Muscle layer of colon (tissue), 2 donors: ENCODE measurements around the gene PARD3B.

Experiments
- H3K27ac ChIP-seq: one replicate; pipeline ENCODE4 v1.7.0; 2013; ENCODE audit warnings: low read depth, mild to moderate bottlenecking, low read length, moderate library complexity
- H3K27me3 ChIP-seq, 2 donors: one replicate each; pipeline ENCODE4 v1.7.0; 2013; ENCODE audit warnings: low read length in 2 of 2, mild to moderate bottlenecking in 2 of 2; ENCODE audit not compliant: insufficient read depth in 2 of 2, control insufficient read depth in 1 of 2
- H3K36me3 ChIP-seq: one replicate; pipeline ENCODE4 v1.7.0; 2013; ENCODE audit warnings: mild to moderate bottlenecking, low read length; ENCODE audit not compliant: insufficient read depth
- H3K4me1 ChIP-seq: one replicate; pipeline ENCODE4 v1.7.0; 2013; ENCODE audit warnings: mild to moderate bottlenecking, low read length; ENCODE audit not compliant: insufficient read depth
- H3K4me3 ChIP-seq, 2 donors: one replicate each; pipeline ENCODE4 v1.7.0; 2013; ENCODE audit warnings: low read length in 2 of 2, low read depth in 1 of 2, mild to moderate bottlenecking in 1 of 2, moderate library complexity in 1 of 2
- H3K9ac ChIP-seq: one replicate; pipeline ENCODE4 v1.7.0; 2013; ENCODE audit warnings: low read length
- H3K9me3 ChIP-seq: one replicate; pipeline ENCODE4 v1.7.0; 2013; ENCODE audit warnings: mild to moderate bottlenecking, low read length
- donor health status: abdominal sarcoma.
- donor health status: Adenocarcinoma of cecum.

PARD3B gene

GRCh38 chr2:204571911-204572310 is 26.6 kb downstream of the PARD3B start:
- Histone ChIP-seq H3K27me3 (no peaks in the 10 kb centered on the region), H3K9me3 (no peaks in the 10 kb centered on the region), H3K27ac (no peak overlapping the region), H3K9ac (no peak overlapping the region), H3K4me1 (peaks cover 19% of the 10 kb centered on the region), H3K4me3 (no peak overlapping the region), H3K36me3 (no peaks in the 10 kb centered on the region)

GRCh38 chr2:204573221-204573620 is 27.9 kb downstream of the PARD3B start:
- Histone ChIP-seq H3K9me3 (no peaks in the 10 kb centered on the region), H3K27ac (no peak overlapping the region), H3K36me3 (no peaks in the 10 kb centered on the region), H3K4me3 (no peak overlapping the region), H3K4me1 (peaks cover 19% of the 10 kb centered on the region), H3K9ac (no peak overlapping the region), H3K27me3 (no peaks in the 10 kb centered on the region)

- Histone ChIP-seq H3K4me3 (no peak overlapping the region), H3K36me3 (no peaks in the 10 kb centered on the region), H3K9ac (no peak overlapping the region), H3K27ac (no peak overlapping the region), H3K27me3 (no peaks in the 10 kb centered on the region), H3K4me1 (peaks cover 19% of the 10 kb centered on the region), H3K9me3 (no peaks in the 10 kb centered on the region)
These were observed 29.2 kb downstream of the PARD3B start for GRCh38 chr2:204574486-204574885.

GRCh38 chr2:204575463-204575862 is 30.2 kb downstream of the PARD3B start:
- Histone ChIP-seq H3K9ac (no peak overlapping the region), H3K9me3 (no peaks in the 10 kb centered on the region), H3K4me3 (no peak overlapping the region), H3K4me1 (peaks cover 11% of the 10 kb centered on the region), H3K36me3 (no peaks in the 10 kb centered on the region), H3K27ac (no peak overlapping the region), H3K27me3 (no peaks in the 10 kb centered on the region)

GRCh38 chr2:204576362-204576979 is 31.2 kb downstream of the PARD3B start:
- Histone ChIP-seq H3K9ac (no peak overlapping the region), H3K4me3 (no peak overlapping the region), H3K36me3 (no peaks in the 10 kb centered on the region), H3K27ac (no peak overlapping the region), H3K9me3 (no peaks in the 10 kb centered on the region), H3K4me1 (peaks cover 11% of the 10 kb centered on the region), H3K27me3 (no peaks in the 10 kb centered on the region)

- H3K36me3 ChIP-seq = no peaks in the 10 kb centered on the region
- no peak overlapping the region for H3K4me3 ChIP-seq
- H3K9me3 ChIP-seq = no peaks in the 10 kb centered on the region
- no peaks in the 10 kb centered on the region for H3K27me3 ChIP-seq
- H3K9ac ChIP-seq = no peak overlapping the region
- no peaks in the 10 kb centered on the region for H3K4me1 ChIP-seq
- no peak overlapping the region for H3K27ac ChIP-seq
These were observed 33.8 kb downstream of the PARD3B start for GRCh38 chr2:204578928-204579598.

GRCh38 chr2:204581946-204582345 is 36.7 kb downstream of the PARD3B start:
- Histone ChIP-seq H3K27ac (no peak overlapping the region), H3K9ac (no peak overlapping the region)

GRCh38 chr2:204583773-204584172 is 38.5 kb downstream of the PARD3B start:
- Histone ChIP-seq H3K4me3 (no peak overlapping the region), H3K27me3 (no peaks in the 10 kb centered on the region), H3K9ac (no peak overlapping the region), H3K36me3 (no peaks in the 10 kb centered on the region), H3K4me1 (no peaks in the 10 kb centered on the region), H3K27ac (no peak overlapping the region), H3K9me3 (no peaks in the 10 kb centered on the region)

More at GRCh38 chr2:204581946-204582345, 36.7 kb downstream of the PARD3B start:
- H3K4me1 ChIP-seq = no peaks in the 10 kb centered on the region
- H3K27me3 ChIP-seq = no peaks in the 10 kb centered on the region
- no peaks in the 10 kb centered on the region for H3K9me3 ChIP-seq
- H3K36me3 ChIP-seq = no peaks in the 10 kb centered on the region
- H3K4me3 ChIP-seq = no peak overlapping the region

GRCh38 chr2:204585930-204586329 is 40.7 kb downstream of the PARD3B start:
- Histone ChIP-seq H3K4me3 (no peak overlapping the region), H3K4me1 (no peaks in the 10 kb centered on the region), H3K27ac (no peak overlapping the region), H3K9ac (no peak overlapping the region), H3K36me3 (no peaks in the 10 kb centered on the region), H3K27me3 (no peaks in the 10 kb centered on the region), H3K9me3 (no peaks in the 10 kb centered on the region)

- no peak overlapping the region for H3K4me3 ChIP-seq
- H3K9me3 ChIP-seq = no peaks in the 10 kb centered on the region
- no peaks in the 10 kb centered on the region for H3K36me3 ChIP-seq
- no peaks in the 10 kb centered on the region for H3K27me3 ChIP-seq
- H3K27ac ChIP-seq = no peak overlapping the region
- no peaks in the 10 kb centered on the region for H3K4me1 ChIP-seq
- no peak overlapping the region for H3K9ac ChIP-seq
These were observed 41.3 kb downstream of the PARD3B start for GRCh38 chr2:204586444-204587180.

GRCh38 chr2:204590063-204590462 is 44.8 kb downstream of the PARD3B start:
- H3K27ac ChIP-seq = no peak overlapping the region

More at GRCh38 chr2:204590063-204590462, 44.8 kb downstream of the PARD3B start:
- H3K9ac ChIP-seq = no peak overlapping the region
- H3K27me3 ChIP-seq = no peaks in the 10 kb centered on the region
- no peak overlapping the region for H3K4me3 ChIP-seq
- H3K4me1 ChIP-seq = peaks cover 13% of the 10 kb centered on the region
- H3K36me3 ChIP-seq = no peaks in the 10 kb centered on the region
- H3K9me3 ChIP-seq = no peaks in the 10 kb centered on the region
